NCI-H69 (cell line): Measurements from ENCODE around the gene RHEBL1.
A peak's percentile ranks its signal among the peaks of the same experiment; 100 is the strongest.

Source experiments
- DNase-seq: peaks from one replicate; lab custom pipeline; 2025; lab: John Stamatoyannopoulos, UW

Gene RHEBL1

GRCh38 chr12:49019443-49020324 is 50.1 kb downstream of the RHEBL1 start:
- DNase-seq = peak; percentile 63

GRCh38 chr12:49019120-49019430 is 50.7 kb downstream of the RHEBL1 start:
- DNase-seq = no peak

GRCh38 chr12:49018261-49019119 is 51.3 kb downstream of the RHEBL1 start, which contains the start of gene PRKAG1:
Gene PRKAG1 (minus strand): TSS chr12:49018776. CDS start chr12:49018740, 36 bp downstream.
- DNase-seq = peak; percentile 99

GRCh38 chr12:49017891-49018260 is 51.9 kb downstream of the RHEBL1 start:
- peak; percentile 55 for DNase-seq

- no peak for DNase-seq
These were observed 54.6 kb downstream of the RHEBL1 start for GRCh38 chr12:49015196-49015595.
